Activated CD4-positive, alpha-beta memory T cell treated with anti-CD3 and anti-CD28 coated beads for 36 hours (primary cell): Measurements from ENCODE around the gene TSHZ2. TPM values are rescaled to one million over a fixed set of nuclear protein-coding genes. Genes with fewer than 3 reads are reported as not detected.
A peak's percentile ranks its signal among the peaks of the same experiment; 100 is the strongest.

Experiments used
- CTCF ChIA-PET: fragments of 350-600 bp; sonication (Branson Sonifier 250); formaldehyde crosslinking; loops from one replicate; lab custom pipeline; 2021; ENCODE audit warnings: antibody characterized with exemption, inconsistent platforms; lab: Charles Lee
- POLR2A ChIA-PET: fragments of 350-600 bp; sonication (Branson Sonifier 250); formaldehyde crosslinking; loops from one replicate; lab custom pipeline; 2021; ENCODE audit warnings: antibody characterized with exemption; lab: Charles Lee
- DNase-seq: peaks from one replicate; pipeline ENCODE4 v3.0.0-alpha.2; 2020
- H3K27ac Mint-ChIP-seq: one replicate; pipeline ENCODE4 v1.8.0; 2021; ENCODE audit warnings: mixed read lengths
- H3K27me3 Mint-ChIP-seq: one replicate; pipeline ENCODE4 v1.8.0; 2021; ENCODE audit warnings: mixed read lengths
- H3K36me3 Mint-ChIP-seq: one replicate; pipeline ENCODE4 v1.8.0; 2021; ENCODE audit warnings: mixed read lengths
- H3K4me1 Mint-ChIP-seq: one replicate; pipeline ENCODE4 v1.8.0; 2021; ENCODE audit warnings: low read depth, mixed read lengths
- H3K4me3 Mint-ChIP-seq: one replicate; pipeline ENCODE4 v1.8.0; 2021; ENCODE audit warnings: mild to moderate bottlenecking, mixed read lengths
- H3K9me3 Mint-ChIP-seq: one replicate; pipeline ENCODE4 v1.8.0; 2021; ENCODE audit warnings: mixed read lengths
- intact Hi-C: fragments of 100-400 bp; cut with micrococcal nuclease; formaldehyde crosslinking; loops from one replicate; pipeline ENCODE4 v1.15.1; 2023
- total RNA-seq, 2 experiments: library from RNA; stranded (reverse); gene quantifications; one replicate each; pipeline ENCODE4 v1.2.3, GENCODE V29; 2021

Gene TSHZ2
- total RNA-seq, 2 experiments from 2014 or later: 28.9 to 36.0 TPM

GRCh38 chr20:53255102-53255710, 283.0 kb downstream of the TSHZ2 start:
- Mint-ChIP-seq H3K9me3 (no peaks in the 10 kb centered on the region), H3K36me3 (peaks cover 30% of the 10 kb centered on the region), H3K27ac (no peak overlapping the region), H3K4me3 (no peak overlapping the region), H3K27me3 (peaks cover 2% of the 10 kb centered on the region), H3K4me1 (peaks cover 15% of the 10 kb centered on the region)
- DNase-seq: peak; percentile 64
- ChIA-PET POLR2A (interaction anchor here (1.0 kb wide), 1 partner anchor 126 kb away, joined by 3 read pairs; no protein-coding TSS in a partner anchor), CTCF (no interaction called here)
- intact Hi-C loops: loop anchor here (1.0 kb wide), 1 partner anchor 8 kb away; no protein-coding TSS in a partner anchor

- H3K4me3 Mint-ChIP-seq: no peak overlapping the region
- H3K36me3 Mint-ChIP-seq: peaks cover 21% of the 10 kb centered on the region
- ChIA-PET POLR2A (no interaction called here), CTCF (no interaction called here)
- peaks cover 15% of the 10 kb centered on the region for H3K4me1 Mint-ChIP-seq
- no peak for DNase-seq
- intact Hi-C loops: no loop called here
- H3K9me3 Mint-ChIP-seq: no peaks in the 10 kb centered on the region
- no peaks in the 10 kb centered on the region for H3K27me3 Mint-ChIP-seq
- H3K27ac Mint-ChIP-seq: no peak overlapping the region
Measured at GRCh38 chr20:53258741-53259140, 286.6 kb downstream of the TSHZ2 start.

- Mint-ChIP-seq H3K27me3 (no peaks in the 10 kb centered on the region), H3K27ac (no peak overlapping the region)
Measured at GRCh38 chr20:53260168-53260567, 288.0 kb downstream of the TSHZ2 start.

GRCh38 chr20:53260591-53260990, 288.4 kb downstream of the TSHZ2 start:
- Mint-ChIP-seq H3K4me1 (peaks cover 6% of the 10 kb centered on the region), H3K4me3 (no peak overlapping the region), H3K27ac (no peak overlapping the region), H3K27me3 (no peaks in the 10 kb centered on the region), H3K36me3 (peaks cover 7% of the 10 kb centered on the region), H3K9me3 (no peaks in the 10 kb centered on the region)
- intact Hi-C loops: no loop called here
- ChIA-PET POLR2A (no interaction called here), CTCF (no interaction called here)
- DNase-seq: no peak

More at GRCh38 chr20:53260168-53260567, 288.0 kb downstream of the TSHZ2 start:
- intact Hi-C loops: no loop called here
- ChIA-PET CTCF (no interaction called here), POLR2A (no interaction called here)
- H3K4me1 Mint-ChIP-seq: peaks cover 10% of the 10 kb centered on the region
- no peak for DNase-seq
- H3K36me3 Mint-ChIP-seq: peaks cover 12% of the 10 kb centered on the region
- H3K4me3 Mint-ChIP-seq: no peak overlapping the region
- no peaks in the 10 kb centered on the region for H3K9me3 Mint-ChIP-seq

GRCh38 chr20:53262365-53262764, 290.2 kb downstream of the TSHZ2 start:
- no peak overlapping the region for H3K27ac Mint-ChIP-seq
- H3K27me3 Mint-ChIP-seq: no peaks in the 10 kb centered on the region
- no peaks in the 10 kb centered on the region for H3K36me3 Mint-ChIP-seq
- CTCF ChIA-PET: no interaction called here
- H3K4me3 Mint-ChIP-seq: no peak overlapping the region
- POLR2A ChIA-PET: no interaction called here
- no peak for DNase-seq
- intact Hi-C loops: no loop called here
- H3K9me3 Mint-ChIP-seq: no peaks in the 10 kb centered on the region
- H3K4me1 Mint-ChIP-seq: peaks cover 2% of the 10 kb centered on the region

- DNase-seq: no peak
- Mint-ChIP-seq H3K27ac (no peak overlapping the region), H3K36me3 (no peaks in the 10 kb centered on the region), H3K4me1 (peaks cover 2% of the 10 kb centered on the region), H3K4me3 (no peak overlapping the region), H3K27me3 (no peaks in the 10 kb centered on the region), H3K9me3 (no peaks in the 10 kb centered on the region)
- ChIA-PET CTCF (no interaction called here), POLR2A (interaction anchor here (0.6 kb wide), 1 partner anchor 329 kb away, joined by 3 read pairs; no protein-coding TSS in a partner anchor)
- intact Hi-C loops: no loop called here
Measured at GRCh38 chr20:53263554-53264438, 291.6 kb downstream of the TSHZ2 start.

GRCh38 chr20:53264604-53265003, 292.4 kb downstream of the TSHZ2 start:
- ChIA-PET POLR2A (interaction anchor here (0.6 kb wide), 1 partner anchor 330 kb away, joined by 3 read pairs; no protein-coding TSS in a partner anchor), CTCF (interaction anchor here (0.6 kb wide), 1 partner anchor 358 kb away, joined by 4 read pairs; no protein-coding TSS in a partner anchor)
- H3K9me3 Mint-ChIP-seq: no peaks in the 10 kb centered on the region
- H3K36me3 Mint-ChIP-seq: no peaks in the 10 kb centered on the region
- peaks cover 2% of the 10 kb centered on the region for H3K4me1 Mint-ChIP-seq
- H3K4me3 Mint-ChIP-seq: no peak overlapping the region
- H3K27me3 Mint-ChIP-seq: no peaks in the 10 kb centered on the region
- DNase-seq: no peak
- intact Hi-C loops: no loop called here
- no peak overlapping the region for H3K27ac Mint-ChIP-seq

- ChIA-PET CTCF (no interaction called here), POLR2A (no interaction called here)
- H3K4me1 Mint-ChIP-seq: peaks cover 2% of the 10 kb centered on the region
- no peaks in the 10 kb centered on the region for H3K9me3 Mint-ChIP-seq
- no peak for DNase-seq
- H3K27ac Mint-ChIP-seq: no peak overlapping the region
- no peak overlapping the region for H3K4me3 Mint-ChIP-seq
- H3K36me3 Mint-ChIP-seq: no peaks in the 10 kb centered on the region
- H3K27me3 Mint-ChIP-seq: no peaks in the 10 kb centered on the region
- intact Hi-C loops: no loop called here
Measured at GRCh38 chr20:53265304-53265875, 293.2 kb downstream of the TSHZ2 start.

GRCh38 chr20:53269380-53269779, 297.2 kb downstream of the TSHZ2 start:
- intact Hi-C loops: no loop called here
- Mint-ChIP-seq H3K9me3 (no peaks in the 10 kb centered on the region), H3K4me1 (peaks cover 2% of the 10 kb centered on the region), H3K36me3 (peaks cover 2% of the 10 kb centered on the region), H3K27ac (no peak overlapping the region), H3K4me3 (no peak overlapping the region), H3K27me3 (no peaks in the 10 kb centered on the region)
- no peak for DNase-seq
- ChIA-PET POLR2A (no interaction called here), CTCF (no interaction called here)

GRCh38 chr20:53270792-53271375, 298.7 kb downstream of the TSHZ2 start:
- Mint-ChIP-seq H3K4me1 (no peaks in the 10 kb centered on the region), H3K27me3 (no peaks in the 10 kb centered on the region), H3K36me3 (peaks cover 2% of the 10 kb centered on the region), H3K27ac (no peak overlapping the region), H3K4me3 (no peak overlapping the region), H3K9me3 (no peaks in the 10 kb centered on the region)
- ChIA-PET CTCF (no interaction called here), POLR2A (no interaction called here)
- DNase-seq: no peak
- intact Hi-C loops: no loop called here

GRCh38 chr20:53274365-53274764, 302.2 kb downstream of the TSHZ2 start:
- CTCF ChIA-PET: no interaction called here
- no peaks in the 10 kb centered on the region for H3K4me1 Mint-ChIP-seq
- H3K9me3 Mint-ChIP-seq: no peaks in the 10 kb centered on the region
- peaks cover 4% of the 10 kb centered on the region for H3K36me3 Mint-ChIP-seq
- DNase-seq: no peak
- H3K4me3 Mint-ChIP-seq: no peak overlapping the region
- H3K27me3 Mint-ChIP-seq: no peaks in the 10 kb centered on the region
- intact Hi-C loops: no loop called here
- no peak overlapping the region for H3K27ac Mint-ChIP-seq
- POLR2A ChIA-PET: no interaction called here

GRCh38 chr20:53274807-53275206, 302.6 kb downstream of the TSHZ2 start:
- H3K27ac Mint-ChIP-seq: no peak overlapping the region

More at GRCh38 chr20:53274807-53275206, 302.6 kb downstream of the TSHZ2 start:
- CTCF ChIA-PET: no interaction called here
- H3K4me1 Mint-ChIP-seq: no peaks in the 10 kb centered on the region
- H3K27me3 Mint-ChIP-seq: no peaks in the 10 kb centered on the region
- no peaks in the 10 kb centered on the region for H3K9me3 Mint-ChIP-seq
- H3K4me3 Mint-ChIP-seq: no peak overlapping the region
- DNase-seq: no peak
- H3K36me3 Mint-ChIP-seq: peaks cover 7% of the 10 kb centered on the region
- intact Hi-C loops: no loop called here
- POLR2A ChIA-PET: no interaction called here
